A549 (cell line): Measurements from ENCODE around the gene GPRIN3. TPM values are rescaled to one million over a fixed set of nuclear protein-coding genes. Genes with fewer than 3 reads are reported as not detected.
A peak's percentile ranks its signal among the peaks of the same experiment; 100 is the strongest.

Source experiments
- ATAC-seq, 2 experiments: fragments of 200-7000 bp in 1 of 2; fragments of >200 bp in 1 of 2; cut with Nextera tagmentation in 1 of 2; cut with Tn5 transposase in 1 of 2; 3 replicates each; pipeline versions ENCODE4 v1.8.0 to v1.9.1; 2018 to 2020; ENCODE audit warnings: mild to moderate bottlenecking in 1 of 2, moderate library complexity in 1 of 2
- CTCF ChIA-PET: fragments of 300-600 bp; sonication (Branson Sonifier 250); formaldehyde crosslinking; extraction: SDS; loops from one replicate; lab custom pipeline; 2021; ENCODE audit warnings: antibody characterized with exemption, inconsistent platforms; lab: Yijun Ruan, JAX
- POLR2A ChIA-PET: fragments of 350-600 bp; formaldehyde crosslinking; extraction: SDS; loops from one replicate; lab custom pipeline; 2021; ENCODE audit warnings: antibody characterized with exemption, inconsistent platforms; lab: Yijun Ruan, JAX
- DNase-seq, 2 experiments: peaks; one replicate each; pipeline versions ENCODE4 v3.0.0 to v3.0.0-alpha.2; 2011 to 2016; ENCODE audit warnings: low read depth in 1 of 2, low spot score in 1 of 2
- FAIRE-seq: peaks from 2 replicates; lab custom pipeline; 2011; peaks lifted over from hg19 to GRCh38; lab: Jason Lieb, UNC
- H3K27ac ChIP-seq, 2 experiments: fragments of >200 bp; sonication (Bioruptor Twin); formaldehyde crosslinking; 3 replicates each; pipeline ENCODE4 v1.5.1; 2016 to 2017
- H3K4me1 ChIP-seq: fragments of >200 bp; sonication (Bioruptor Twin); formaldehyde crosslinking; 3 replicates; pipeline ENCODE4 v1.6.1; 2016
- H3K4me2 ChIP-seq: fragments of >200 bp; sonication (Bioruptor Twin); formaldehyde crosslinking; 3 replicates; pipeline ENCODE4 v1.6.1; 2016
- H3K4me3 ChIP-seq: fragments of >200 bp; sonication (Bioruptor Twin); formaldehyde crosslinking; 3 replicates; pipeline ENCODE4 v1.5.1; 2016
- H3K9me3 ChIP-seq: fragments of >200 bp; sonication (Bioruptor Twin); formaldehyde crosslinking; 3 replicates; pipeline ENCODE4 v1.6.1; 2016
- BHLHE40 ChIP-seq: IDR thresholded peaks from 2 replicates; pipeline ENCODE4 v1.6.1; 2012; ENCODE audit warnings: low read depth, low read length, inconsistent platforms
- CEBPB ChIP-seq, 2 experiments: fragments of >200 bp in 1 of 2; sonication (Bioruptor Twin) in 1 of 2; formaldehyde crosslinking in 1 of 2; IDR thresholded peaks; 2 replicates each; pipeline ENCODE4 v1.6.1; 2012 to 2016
- CHD2 ChIP-seq: fragments of 150-350 bp; IDR thresholded peaks from 2 replicates; pipeline ENCODE4 v1.6.1; 2014; ENCODE audit warnings: low read length; ENCODE audit not compliant: partially characterized antibody
- EP300 ChIP-seq, 2 experiments: fragments of >200 bp; sonication (Bioruptor Twin); formaldehyde crosslinking; IDR thresholded peaks; 2 replicates in 1 of 2; 3 replicates in 1 of 2; pipeline ENCODE4 v1.6.1; 2016 to 2017
- FOSL2 ChIP-seq, 2 experiments: fragments of 450-650 bp in 1 of 2; fragments of >200 bp in 1 of 2; sonication (Bioruptor Twin) in 1 of 2; formaldehyde crosslinking; IDR thresholded peaks; 2 replicates each; pipeline versions ENCODE4 v1.5.0 to v1.6.1; 2016 to 2020; ENCODE audit warnings: mild to moderate bottlenecking in 1 of 2, moderate library complexity in 1 of 2
- HDAC2 ChIP-seq: fragments of 200-600 bp; sonication (generic); IDR thresholded peaks from 2 replicates; pipeline ENCODE4 v1.6.1; 2016
- HMGXB4 ChIP-seq: fragments of 250-450 bp; sonication (Bioruptor Pico); IDR thresholded peaks from 2 replicates; pipeline ENCODE4 v1.5.0; 2021; ENCODE audit warnings: mild to moderate bottlenecking, moderate library complexity, borderline replicate concordance
- HOXA7 ChIP-seq: fragments of 250-450 bp; sonication (Bioruptor Pico); IDR thresholded peaks from 2 replicates; pipeline ENCODE4 v1.5.0; 2020; ENCODE audit warnings: mild to moderate bottlenecking, moderate library complexity
- HOXB13 ChIP-seq: fragments of 250-450 bp; sonication (Bioruptor Pico); IDR thresholded peaks from 2 replicates; pipeline ENCODE4 v1.5.0; 2020; ENCODE audit warnings: low read depth, mild to moderate bottlenecking, moderate library complexity
- KDM1A ChIP-seq: fragments of 200-600 bp; sonication (generic); IDR thresholded peaks from 2 replicates; pipeline ENCODE4 v1.6.1; 2016; ENCODE audit warnings: low read depth, mild to moderate bottlenecking
- MAFK ChIP-seq: fragments of 450-650 bp; IDR thresholded peaks from 2 replicates; pipeline ENCODE4 v1.6.1; 2014; ENCODE audit not compliant: partially characterized antibody
- NR3C1 ChIP-seq: fragments of >200 bp; sonication (Bioruptor Twin); formaldehyde crosslinking; IDR thresholded peaks from 3 replicates; pipeline ENCODE4 v1.6.1; 2017
- PHF8 ChIP-seq: fragments of 200-600 bp; sonication (generic); IDR thresholded peaks from 2 replicates; pipeline ENCODE4 v1.6.1; 2016; ENCODE audit warnings: low read depth, mild to moderate bottlenecking, antibody characterized with exemption, moderate library complexity, borderline replicate concordance
- POLR2AphosphoS2 ChIP-seq: conservative IDR thresholded peaks from 2 replicates; pipeline ENCODE4 v1.6.1; 2012; ENCODE audit warnings: low read length, improper control_type of control experiment, inconsistent platforms
- RAD21 ChIP-seq, 2 experiments: fragments of >200 bp in 1 of 2; sonication (Bioruptor Twin) in 1 of 2; formaldehyde crosslinking in 1 of 2; IDR thresholded peaks in 1 of 2; conservative IDR thresholded peaks in 1 of 2; 2 replicates in 1 of 2; 3 replicates in 1 of 2; pipeline ENCODE4 v1.6.1; 2012 to 2018; ENCODE audit warnings: inconsistent platforms in 1 of 2
- RARB ChIP-seq: fragments of 250-450 bp; sonication (Bioruptor Pico); IDR thresholded peaks from 2 replicates; pipeline ENCODE4 v1.8.0; 2021; ENCODE audit warnings: mild to moderate bottlenecking, moderate library complexity
- RFX5 ChIP-seq: fragments of 450-650 bp; IDR thresholded peaks from 2 replicates; pipeline ENCODE4 v1.7.1; 2014; ENCODE audit warnings: antibody characterized with exemption, mild to moderate bottlenecking, moderate library complexity
- SREBF2 ChIP-seq: fragments of 450-650 bp; IDR thresholded peaks from 2 replicates; pipeline ENCODE4 v1.6.1; 2014; ENCODE audit warnings: mild to moderate bottlenecking, moderate library complexity
- ZSCAN20 ChIP-seq: fragments of 250-450 bp; sonication (Bioruptor Pico); IDR thresholded peaks from 2 replicates; pipeline ENCODE4 v1.8.0; 2022; ENCODE audit warnings: mild to moderate bottlenecking, moderate library complexity
- WGBS: methylation state at CpG from one replicate; pipeline ENCODE4 v1.1.6; 2017; ENCODE audit errors: missing lambda C conversion rate; 5-methylcytosine and 5-hydroxymethylcytosine counted together
- polyA plus RNA-seq, 4 experiments: library from polyadenylated mRNA; depleted of rRNA in 3 of 4; stranded (reverse); fragments of >200 nt; fragmentation: RNase III in 1 of 4; extraction: RNeasy Plus Mini Kit Qiagen cat#74134 plus additional on column Dnase treatment in 1 of 4; gene quantifications; 2 replicates in 3 of 4; 3 replicates in 1 of 4; pipeline ENCODE4 v1.2.3, GENCODE V29; 2011 to 2017

GPRIN3 gene
- polyA plus RNA-seq, 2 of the 4 experiments (the other 2 are of a cell fraction), result 6.8 to 18.7 TPM

GRCh38 chr4:89221167-89221867 is 86.3 kb downstream of the GPRIN3 start:
- 96% methylated on average over 2 of the region's 2 CpGs for WGBS
- DNase-seq (no peak), ATAC-seq (no peak), FAIRE-seq (no peak)
- no peaks in the 10 kb centered on the region for H3K4me1 ChIP-seq
- POLR2A ChIA-PET, result no interaction called here
- CTCF ChIA-PET, result no interaction called here
- no peak overlapping the region for H3K4me3 ChIP-seq
- H3K9me3 ChIP-seq, result no peaks in the 10 kb centered on the region
- H3K27ac ChIP-seq, result peak overlapping the region in 1 of 2 experiments; percentile 30; a peak in 2 of 6 replicates
- TF ChIP-seq RFX5, result no peak
- no peak for TF ChIP-seq CHD2
- no peak for TF ChIP-seq EP300 (IDR thresholded peaks at IDR 0.05)
- H3K4me2 ChIP-seq, result no peak overlapping the region

- no peak for FAIRE-seq
- TF ChIP-seq BHLHE40, result no peak
- TF ChIP-seq, all 56 proteins: peak for 0
- POLR2A ChIA-PET, result no interaction called here
- Histone ChIP-seq H3K9me3 (no peaks in the 10 kb centered on the region), H3K4me3 (no peak overlapping the region), H3K4me2 (no peak overlapping the region), H3K27ac (no peak overlapping the region), H3K4me1 (0 out of 3 replicates have a peak, but pooled peaks cover under 1% of the 10 kb centered on the region)
- WGBS, result 13% methylated on average over 1 of the region's 1 CpG
- CTCF ChIA-PET, result interaction anchor here (0.9 kb wide), 1 partner anchor 9 kb away, joined by 5 read pairs; no protein-coding TSS in a partner anchor
- ATAC-seq, result no peak
- no peak for DNase-seq
Measured at GRCh38 chr4:89218587-89218986, 89.0 kb downstream of the GPRIN3 start.

GRCh38 chr4:89217604-89218003 is 90.0 kb downstream of the GPRIN3 start:
- 33% methylated on average over 1 of the region's 1 CpG for WGBS
- Histone ChIP-seq H3K4me3 (no peak overlapping the region), H3K9me3 (no peaks in the 10 kb centered on the region), H3K4me2 (no peak overlapping the region), H3K4me1 (peaks cover 7% of the 10 kb centered on the region; the same call in 1 of the 3 replicates), H3K27ac (no peak overlapping the region)
- FAIRE-seq (no peak), DNase-seq (no peak), ATAC-seq (no peak)
- no peak for TF ChIP-seq BHLHE40
- TF ChIP-seq ZSCAN20 (CRISPR knock-in tag), result no peak
- no peak for TF ChIP-seq RAD21 (conservative IDR thresholded peaks at IDR 0.05 in 1 of 2, IDR thresholded peaks at IDR 0.05 in 1 of 2)
- no peak for TF ChIP-seq HOXA7
- TF ChIP-seq RARB (CRISPR knock-in tag), result no peak
- no peak for TF ChIP-seq HDAC2
- no peak for TF ChIP-seq POLR2AphosphoS2
- TF ChIP-seq KDM1A, result no peak
- TF ChIP-seq NR3C1, result no peak
- no peak for TF ChIP-seq SREBF2
- no peak for TF ChIP-seq HOXB13
- no peak for TF ChIP-seq HMGXB4 (CRISPR knock-in tag)
- TF ChIP-seq MAFK, result no peak
- TF ChIP-seq PHF8, result no peak
- no peak for TF ChIP-seq CEBPB (IDR thresholded peaks at IDR 0.05)
- no peak for TF ChIP-seq FOSL2 (IDR thresholded peaks at IDR 0.05)
- TF ChIP-seq FOSL2 (CRISPR knock-in tag; IDR thresholded peaks at IDR 0.05), result no peak
- POLR2A ChIA-PET, result no interaction called here
- CTCF ChIA-PET, result interaction anchor here (2.2 kb wide), 1 partner anchor 9 kb away, joined by 11 read pairs; no protein-coding TSS in a partner anchor
